K562 (cell line): Measurements from ENCODE around the gene EFEMP2. TPM values are rescaled to one million over a fixed set of nuclear protein-coding genes. Genes with fewer than 3 reads are reported as not detected.

ENCODE experiments used
- ATF1 ChIP-seq, 2 experiments: fragments of 450-650 bp in 1 of 2; IDR thresholded peaks; 2 replicates each; pipeline ENCODE4 v1.6.1; 2016; ENCODE audit warnings: missing compliant biosample characterization in 1 of 2, missing genetic modification characterization in 1 of 2
- BCOR ChIP-seq: fragments of 450-650 bp; IDR thresholded peaks from 2 replicates; pipeline ENCODE4 v1.6.1; 2016
- BRD4 ChIP-seq: fragments of 200-600 bp; sonication (generic); IDR thresholded peaks from 2 replicates; pipeline ENCODE4 v1.6.1; 2017; ENCODE audit warnings: inconsistent platforms
- CC2D1A ChIP-seq: fragments of 450-650 bp; IDR thresholded peaks from 2 replicates; pipeline ENCODE4 v1.6.1; 2017; ENCODE audit warnings: mild to moderate bottlenecking
- DNMT1 ChIP-seq: fragments of 450-650 bp; IDR thresholded peaks from 2 replicates; pipeline ENCODE4 v1.6.1; 2016; ENCODE audit warnings: antibody characterized with exemption, mild to moderate bottlenecking
- ELF1 ChIP-seq: fragments of 200-800 bp; sonication (Bioruptor generic); IDR thresholded peaks from 2 replicates; pipeline ENCODE4 v1.6.1; 2016; ENCODE audit warnings: missing genetic modification characterization, missing compliant biosample characterization
- HDAC1 ChIP-seq, 2 experiments: fragments of 450-650 bp; IDR thresholded peaks; 2 replicates each; pipeline ENCODE4 v1.6.1; 2016 to 2017; ENCODE audit warnings: inconsistent platforms in 1 of 2, mild to moderate bottlenecking in 1 of 2, moderate library complexity in 1 of 2
- MECOM ChIP-seq: fragments of 250-450 bp; sonication (Bioruptor Pico); IDR thresholded peaks from 2 replicates; pipeline ENCODE4 v1.8.0; 2022; ENCODE audit warnings: inconsistent platforms
- MITF ChIP-seq: IDR thresholded peaks from 2 replicates; pipeline ENCODE4 v1.6.1; 2014; ENCODE audit warnings: antibody characterized with exemption
- NCOA1 ChIP-seq: fragments of 450-650 bp; IDR thresholded peaks from 2 replicates; pipeline ENCODE4 v1.6.1; 2016; ENCODE audit warnings: low read depth
- NFATC3 ChIP-seq: fragments of 450-650 bp; IDR thresholded peaks from 2 replicates; pipeline ENCODE4 v1.6.1; 2017; ENCODE audit warnings: mild to moderate bottlenecking
- NFXL1 ChIP-seq: fragments of 450-650 bp; formaldehyde crosslinking; IDR thresholded peaks from 2 replicates; pipeline ENCODE4 v1.4.0; 2021; ENCODE audit warnings: mild to moderate bottlenecking
- NR2C1 ChIP-seq, 2 experiments: fragments of 450-650 bp; IDR thresholded peaks; 2 replicates each; pipeline ENCODE4 v1.6.1; 2017; ENCODE audit warnings: mild to moderate bottlenecking in 2 of 2, antibody characterized with exemption in 1 of 2, inconsistent platforms in 1 of 2, missing compliant biosample characterization in 1 of 2, missing genetic modification characterization in 1 of 2
- NR3C1 ChIP-seq: sonication (generic); formaldehyde crosslinking; IDR thresholded peaks from 2 replicates; pipeline ENCODE4 v1.8.1; 2022; ENCODE audit warnings: missing genetic modification reagents
- NUFIP1 ChIP-seq: fragments of 450-650 bp; IDR thresholded peaks from 2 replicates; pipeline ENCODE4 v1.6.1; 2018; ENCODE audit not compliant: partially characterized antibody
- PML ChIP-seq: IDR thresholded peaks from 2 replicates; pipeline ENCODE4 v1.6.1; 2012; ENCODE audit warnings: low read length, inconsistent platforms
- RBM17 ChIP-seq: fragments of 200-400 bp; formaldehyde crosslinking; IDR thresholded peaks from 2 replicates; pipeline ENCODE4 v1.6.1; 2017; ENCODE audit warnings: low read depth, mild to moderate bottlenecking, low read length, borderline replicate concordance
- RUNX1 ChIP-seq: sonication (generic); IDR thresholded peaks from 2 replicates; pipeline ENCODE4 v1.6.1; 2016; ENCODE audit warnings: antibody characterized with exemption, low read depth
- SAFB2 ChIP-seq: fragments of 200-400 bp; formaldehyde crosslinking; IDR thresholded peaks from 2 replicates; pipeline ENCODE4 v1.6.1; 2018; ENCODE audit warnings: borderline replicate concordance, low read length, low read depth, moderate library complexity; ENCODE audit not compliant: severe bottlenecking
- SAP30 ChIP-seq: fragments of 200-600 bp; sonication (generic); IDR thresholded peaks from 2 replicates; pipeline ENCODE4 v1.6.1; 2012; ENCODE audit warnings: borderline replicate concordance, low read depth, mild to moderate bottlenecking, moderate library complexity, low read length, control low read depth, inconsistent platforms; ENCODE audit not compliant: insufficient read depth, poor library complexity, severe bottlenecking
- SUPT5H ChIP-seq: fragments of 450-650 bp; IDR thresholded peaks from 2 replicates; pipeline ENCODE4 v1.6.1; 2016
- ZC3H4 ChIP-seq: sonication (generic); formaldehyde crosslinking; IDR thresholded peaks from 2 replicates; pipeline ENCODE4 v1.9.0; 2021; ENCODE audit warnings: missing genetic modification reagents, borderline replicate concordance
- ZFP91 ChIP-seq: sonication (generic); formaldehyde crosslinking; IDR thresholded peaks from 2 replicates; pipeline ENCODE4 v1.8.0; 2022; ENCODE audit warnings: mild to moderate bottlenecking, missing genetic modification reagents
- ZNF518B ChIP-seq: fragments of 250-450 bp; sonication (Bioruptor Pico); IDR thresholded peaks from 2 replicates; pipeline ENCODE4 v1.5.0; 2021; ENCODE audit warnings: mild to moderate bottlenecking, moderate library complexity
- ZNF586 ChIP-seq: fragments of 450-650 bp; formaldehyde crosslinking; conservative IDR thresholded peaks from 2 replicates; pipeline ENCODE4 v1.4.0; 2020; ENCODE audit warnings: mild to moderate bottlenecking, moderate library complexity
- polyA plus RNA-seq, 8 experiments: library from polyadenylated mRNA; depleted of rRNA in 4 of 8; stranded (reverse) in 5 of 8; unstranded in 3 of 8; fragments of >200 nt; fragmentation: Nextera tagmentation in 2 of 8; fragmentation: Illumina TruSeq in 1 of 8; extraction: Ambion mirVana in 2 of 8; extraction: Trizol in 1 of 8; gene quantifications; 2 replicates each; pipeline versions ENCODE4 v1.2.1 to v1.2.3, GENCODE V29; 2011 to 2014; ENCODE audit warnings: inconsistent platforms in 1 of 8, missing spikeins in 1 of 8
- total RNA-seq, 7 experiments: library from RNA; depleted of rRNA in 6 of 7; stranded (reverse); fragments of >200 nt in 6 of 7; fragmentation: Illumina TruSeq in 2 of 7; extraction: Trizol in 2 of 7; gene quantifications; 2 replicates each; pipeline versions ENCODE4 v1.2.1 to v1.2.3, GENCODE V29; 2011 to 2021; ENCODE audit warnings: low replicate concordance in 1 of 7

The EFEMP2 gene
- total and polyA plus RNA-seq, 9 of the 15 experiments (the other 6 are each of a cell fraction or from before 2014, with no cell fraction given) = 0.07 to 2.9 (median 0.69) TPM; not detected in 1

GRCh38 chr11:65859812-65860277 lies 12.8 kb downstream of the EFEMP2 start (continued):
- TF ChIP-seq NR2C1 (IDR thresholded peaks at IDR 0.05) = no peak
- TF ChIP-seq NR2C1 (tag; IDR thresholded peaks at IDR 0.05) = 0 out of 2 replicates have a peak, but pooled peaks have one; percentile 9
- peak; percentile 64 for TF ChIP-seq SAP30
- TF ChIP-seq NFXL1 (CRISPR knock-in tag) = 0 out of 2 replicates have a peak, but pooled peaks have one; percentile 20
- TF ChIP-seq SAFB2 = no peak
- TF ChIP-seq ZFP91 (CRISPR knock-in tag) = no peak
- TF ChIP-seq MECOM (CRISPR knock-in tag) = no peak
- TF ChIP-seq ZNF586 = no peak; the same call in 1 of the 2 replicates
- TF ChIP-seq DNMT1 = peak; percentile 94; the same call in 1 of the 2 replicates
- no peak for TF ChIP-seq NR3C1 (CRISPR knock-in tag)
- TF ChIP-seq NCOA1 = no peak
- no peak for TF ChIP-seq MITF
- TF ChIP-seq HDAC1 (IDR thresholded peaks at IDR 0.05) = 0 out of 4 replicates have a peak, but pooled peaks of 1 of the 2 experiments have one; percentile 40
- no peak for TF ChIP-seq ELF1 (tag)
- TF ChIP-seq SUPT5H = peak; percentile 86
- TF ChIP-seq ZNF518B (CRISPR knock-in tag) = no peak
- no peak; the same call in 1 of the 2 replicates for TF ChIP-seq ZC3H4 (CRISPR knock-in tag)
- no peak for TF ChIP-seq NFATC3
- no peak for TF ChIP-seq ATF1 (CRISPR knock-in tag; IDR thresholded peaks at IDR 0.05)
- 0 out of 2 replicates have a peak, but pooled peaks have one; percentile 24 for TF ChIP-seq ATF1 (tag; IDR thresholded peaks at IDR 0.05)
- TF ChIP-seq RBM17 = no peak
- 0 out of 2 replicates have a peak, but pooled peaks have one; percentile 2 for TF ChIP-seq BCOR
- peak; percentile 91 for TF ChIP-seq BRD4
- peak; percentile 37; the same call in 1 of the 2 replicates for TF ChIP-seq CC2D1A
- TF ChIP-seq RUNX1 = no peak
- no peak for TF ChIP-seq NUFIP1
- peak; percentile 19; the same call in 1 of the 2 replicates for TF ChIP-seq PML
